Astrocyte (in vitro differentiated cells and primary cell): ENCODE results near the gene GPR33. TPM values are rescaled to one million over a fixed set of nuclear protein-coding genes. Genes with fewer than 3 reads are reported as not detected.

Experiments
- DNase-seq: peaks from one replicate; pipeline ENCODE4 v3.0.0-alpha.2; 2010; ENCODE audit warnings: low read depth
- FAIRE-seq: peaks from 2 replicates; lab custom pipeline; 2011; peaks lifted over from hg19 to GRCh38; lab: Jason Lieb, UNC
- H2AFZ ChIP-seq: 2 replicates; pipeline ENCODE4 v1.6.0; 2012; ENCODE audit warnings: low read depth, low read length, inconsistent platforms
- H3K27ac ChIP-seq: 2 replicates; pipeline ENCODE4 v1.5.1; 2011; ENCODE audit warnings: low read depth, low read length, inconsistent platforms
- H3K27me3 ChIP-seq: 2 replicates; pipeline ENCODE4 v1.6.0; 2011; ENCODE audit warnings: low read length, inconsistent platforms; ENCODE audit not compliant: insufficient read depth
- H3K36me3 ChIP-seq: 2 replicates; pipeline ENCODE4 v1.5.1; 2011; ENCODE audit warnings: low read length, inconsistent platforms; ENCODE audit not compliant: insufficient read depth
- H3K4me1 ChIP-seq: 2 replicates; pipeline ENCODE4 v1.5.1; 2011; ENCODE audit warnings: low read length, inconsistent platforms; ENCODE audit not compliant: insufficient read depth
- H3K4me2 ChIP-seq: 2 replicates; pipeline ENCODE4 v1.6.0; 2012; ENCODE audit warnings: low read length, inconsistent platforms
- H3K4me3 ChIP-seq: 2 replicates; pipeline ENCODE4 v1.5.1; 2011; ENCODE audit warnings: low read depth, mild to moderate bottlenecking, low read length, inconsistent platforms; ENCODE audit not compliant: insufficient read depth
- H3K79me2 ChIP-seq: 2 replicates; pipeline ENCODE4 v1.6.0; 2012; ENCODE audit warnings: mild to moderate bottlenecking, low read length, inconsistent platforms; ENCODE audit not compliant: insufficient read depth
- H3K9ac ChIP-seq: 2 replicates; pipeline ENCODE4 v1.6.0; 2012; ENCODE audit warnings: mild to moderate bottlenecking, low read length, inconsistent platforms
- H3K9me3 ChIP-seq: 2 replicates; pipeline ENCODE4 v1.5.1; 2012; ENCODE audit warnings: low read depth, mild to moderate bottlenecking, low read length, inconsistent platforms; ENCODE audit not compliant: insufficient read depth
- H4K20me1 ChIP-seq: 2 replicates; pipeline ENCODE4 v1.6.0; 2012; ENCODE audit warnings: low read length, inconsistent platforms; ENCODE audit not compliant: insufficient read depth
- H3K27ac Mint-ChIP-seq: one replicate; pipeline ENCODE4 v1.8.0; 2021; ENCODE audit warnings: mild to moderate bottlenecking, mixed read lengths; ENCODE audit not compliant: unreplicated experiment
- H3K27me3 Mint-ChIP-seq: one replicate; pipeline ENCODE4 v1.8.0; 2021; ENCODE audit warnings: low read depth, mixed read lengths; ENCODE audit not compliant: unreplicated experiment
- H3K36me3 Mint-ChIP-seq: one replicate; pipeline ENCODE4 v1.8.0; 2021; ENCODE audit warnings: low read depth, mixed read lengths; ENCODE audit not compliant: unreplicated experiment
- H3K4me1 Mint-ChIP-seq: one replicate; pipeline ENCODE4 v1.8.0; 2021; ENCODE audit warnings: low read depth, mixed read lengths; ENCODE audit not compliant: unreplicated experiment
- H3K4me3 Mint-ChIP-seq: one replicate; pipeline ENCODE4 v1.8.0; 2021; ENCODE audit warnings: mild to moderate bottlenecking, moderate library complexity, mixed read lengths; ENCODE audit not compliant: unreplicated experiment
- H3K9me3 Mint-ChIP-seq: one replicate; pipeline ENCODE4 v1.8.0; 2021; ENCODE audit warnings: mild to moderate bottlenecking, mixed read lengths; ENCODE audit not compliant: unreplicated experiment
- CTCF ChIP-seq: IDR thresholded peaks from 2 replicates; pipeline ENCODE4 v1.5.1; 2011; ENCODE audit warnings: low read depth, mild to moderate bottlenecking, inconsistent platforms, low read length, moderate library complexity; ENCODE audit not compliant: insufficient read depth
- EZH2 ChIP-seq: IDR thresholded peaks from 2 replicates; pipeline ENCODE4 v1.6.1; 2012; ENCODE audit warnings: mild to moderate bottlenecking, low read length, inconsistent platforms; ENCODE audit not compliant: insufficient read depth
- total RNA-seq: library from RNA; stranded (reverse); gene quantifications from 2 replicates; pipeline ENCODE4 v1.2.1, GENCODE V29; 2021

The GPR33 gene
- total RNA-seq, 1 donor from 2014 or later: not detected

- no peaks in the 10 kb centered on the region for H3K79me2 ChIP-seq
- no peaks in the 10 kb centered on the region for H3K9me3 Mint-ChIP-seq
- H3K27ac ChIP-seq: no peak overlapping the region
- H3K36me3 ChIP-seq: no peaks in the 10 kb centered on the region
- H3K27me3 Mint-ChIP-seq: no peaks in the 10 kb centered on the region
- H3K4me2 ChIP-seq: no peak overlapping the region
- no peaks in the 10 kb centered on the region for H3K9me3 ChIP-seq
- no peaks in the 10 kb centered on the region for H3K27me3 ChIP-seq
- H3K36me3 Mint-ChIP-seq: no peaks in the 10 kb centered on the region
- H3K27ac Mint-ChIP-seq: no peak overlapping the region
- TF ChIP-seq EZH2 (no peak), CTCF (peak; percentile 37)
- no peak overlapping the region for H2AFZ ChIP-seq
- no peaks in the 10 kb centered on the region for H4K20me1 ChIP-seq
- DNase-seq (peak; percentile 3), FAIRE-seq (peak; percentile 76)
- no peak overlapping the region for H3K4me3 ChIP-seq
- peaks cover 6% of the 10 kb centered on the region for H3K4me1 ChIP-seq
- H3K9ac ChIP-seq: no peak overlapping the region
- H3K4me3 Mint-ChIP-seq: no peak overlapping the region
- peaks cover 11% of the 10 kb centered on the region for H3K4me1 Mint-ChIP-seq
Measured at GRCh38 chr14:31510222-31510621, 22.4 kb upstream of the GPR33 start.

- Mint-ChIP-seq H3K4me1 (peaks cover 14% of the 10 kb centered on the region), H3K27ac (no peak overlapping the region), H3K9me3 (no peaks in the 10 kb centered on the region), H3K36me3 (no peaks in the 10 kb centered on the region), H3K27me3 (no peaks in the 10 kb centered on the region), H3K4me3 (no peak overlapping the region)
- FAIRE-seq (no peak), DNase-seq (no peak)
- Histone ChIP-seq H2AFZ (no peak overlapping the region), H3K9ac (no peak overlapping the region), H3K4me1 (peaks cover 6% of the 10 kb centered on the region), H3K79me2 (no peaks in the 10 kb centered on the region), H3K4me3 (no peak overlapping the region), H3K27me3 (no peaks in the 10 kb centered on the region), H3K9me3 (no peaks in the 10 kb centered on the region), H3K4me2 (no peak overlapping the region), H4K20me1 (no peaks in the 10 kb centered on the region), H3K27ac (no peak overlapping the region), H3K36me3 (no peaks in the 10 kb centered on the region)
- TF ChIP-seq CTCF (no peak), EZH2 (no peak)
Measured at GRCh38 chr14:31508135-31508534, 20.3 kb upstream of the GPR33 start.

- H3K27me3 ChIP-seq: no peaks in the 10 kb centered on the region
- Mint-ChIP-seq H3K4me1 (peaks cover 14% of the 10 kb centered on the region), H3K4me3 (no peak overlapping the region), H3K27ac (no peak overlapping the region), H3K27me3 (no peaks in the 10 kb centered on the region), H3K9me3 (peaks cover 4% of the 10 kb centered on the region), H3K36me3 (no peaks in the 10 kb centered on the region)
- TF ChIP-seq EZH2 (no peak), CTCF (no peak)
- H3K79me2 ChIP-seq: no peaks in the 10 kb centered on the region
- H2AFZ ChIP-seq: no peak overlapping the region
- H4K20me1 ChIP-seq: no peaks in the 10 kb centered on the region
- peaks cover 6% of the 10 kb centered on the region for H3K4me1 ChIP-seq
- FAIRE-seq (no peak), DNase-seq (peak; percentile 74)
- no peaks in the 10 kb centered on the region for H3K9me3 ChIP-seq
- H3K4me2 ChIP-seq: peak overlapping the region; percentile 23
- no peaks in the 10 kb centered on the region for H3K36me3 ChIP-seq
- no peak overlapping the region for H3K27ac ChIP-seq
- no peak overlapping the region for H3K9ac ChIP-seq
- no peak overlapping the region for H3K4me3 ChIP-seq
Measured at GRCh38 chr14:31505411-31505810, 17.6 kb upstream of the GPR33 start.
